HEK293 (cell line): ENCODE results near the gene DYNLRB1.

Experiments used
- BCL11A ChIP-seq: fragments of 450-650 bp; formaldehyde crosslinking; IDR thresholded peaks from 2 replicates; pipeline ENCODE4 v1.5.1; 2016; ENCODE audit warnings: low read depth, missing biosample characterization, missing genetic modification characterization
- CTCF ChIP-seq: fragments of 450-650 bp; formaldehyde crosslinking; IDR thresholded peaks from 2 replicates; pipeline ENCODE4 v1.5.1; 2016; ENCODE audit warnings: missing biosample characterization, missing genetic modification characterization
- EGR2 ChIP-seq: fragments of 450-650 bp; formaldehyde crosslinking; IDR thresholded peaks from 2 replicates; pipeline ENCODE4 v1.5.1; 2016; ENCODE audit warnings: low read depth, missing biosample characterization, missing genetic modification characterization
- FEZF1 ChIP-seq: fragments of 450-650 bp; formaldehyde crosslinking; IDR thresholded peaks from 2 replicates; pipeline ENCODE4 v1.5.1; 2016; ENCODE audit warnings: missing biosample characterization, missing genetic modification characterization
- GFI1B ChIP-seq: fragments of 450-650 bp; formaldehyde crosslinking; IDR thresholded peaks from 2 replicates; pipeline ENCODE4 v1.5.1; 2016; ENCODE audit warnings: missing biosample characterization, missing genetic modification characterization
- RBAK ChIP-seq: fragments of 450-650 bp; formaldehyde crosslinking; IDR thresholded peaks from 2 replicates; pipeline ENCODE4 v1.5.1; 2016; ENCODE audit warnings: missing biosample characterization, missing genetic modification characterization
- SCRT1 ChIP-seq: fragments of 450-650 bp; formaldehyde crosslinking; IDR thresholded peaks from 2 replicates; pipeline ENCODE4 v1.5.1; 2016; ENCODE audit warnings: missing biosample characterization, missing genetic modification characterization, borderline replicate concordance
- SCRT2 ChIP-seq: fragments of 450-650 bp; formaldehyde crosslinking; IDR thresholded peaks from 2 replicates; pipeline ENCODE4 v1.5.1; 2016; ENCODE audit warnings: missing biosample characterization, missing genetic modification characterization
- SETDB1 ChIP-seq: IDR thresholded peaks from one replicate; pipeline ENCODE4 v1.6.1; 2017; ENCODE audit warnings: mild to moderate bottlenecking, low read length, moderate library complexity, mixed read lengths; ENCODE audit not compliant: insufficient read length
- ZBTB11 ChIP-seq: fragments of 450-650 bp; formaldehyde crosslinking; conservative IDR thresholded peaks from 2 replicates; pipeline ENCODE4 v1.5.1; 2016; ENCODE audit warnings: low read depth, missing biosample characterization, missing genetic modification characterization
- ZBTB20 ChIP-seq: fragments of 450-650 bp; formaldehyde crosslinking; IDR thresholded peaks from 2 replicates; pipeline ENCODE4 v1.5.1; 2016; ENCODE audit warnings: missing biosample characterization, missing genetic modification characterization
- ZBTB21 ChIP-seq: fragments of 450-650 bp; formaldehyde crosslinking; IDR thresholded peaks from 2 replicates; pipeline ENCODE4 v1.5.1; 2017; ENCODE audit warnings: missing biosample characterization, missing genetic modification characterization
- ZIC2 ChIP-seq: fragments of 450-650 bp; formaldehyde crosslinking; IDR thresholded peaks from 2 replicates; pipeline ENCODE4 v1.5.1; 2016; ENCODE audit warnings: missing biosample characterization, missing genetic modification characterization
- ZNF121 ChIP-seq: fragments of 450-650 bp; formaldehyde crosslinking; IDR thresholded peaks from 2 replicates; pipeline ENCODE4 v1.5.1; 2016; ENCODE audit warnings: missing biosample characterization, missing genetic modification characterization
- ZNF140 ChIP-seq: fragments of 450-650 bp; formaldehyde crosslinking; IDR thresholded peaks from 2 replicates; pipeline ENCODE4 v1.5.1; 2016; ENCODE audit warnings: missing biosample characterization, missing genetic modification characterization
- ZNF2 ChIP-seq: fragments of 450-650 bp; formaldehyde crosslinking; IDR thresholded peaks from 2 replicates; pipeline ENCODE4 v1.5.1; 2016; ENCODE audit warnings: missing biosample characterization, missing genetic modification characterization
- ZNF202 ChIP-seq: fragments of 450-650 bp; formaldehyde crosslinking; IDR thresholded peaks from 2 replicates; pipeline ENCODE4 v1.5.1; 2016; ENCODE audit warnings: missing biosample characterization, missing genetic modification characterization, borderline replicate concordance
- ZNF239 ChIP-seq: fragments of 450-650 bp; formaldehyde crosslinking; IDR thresholded peaks from 2 replicates; pipeline ENCODE4 v1.5.1; 2016; ENCODE audit warnings: missing biosample characterization, missing genetic modification characterization
- ZNF248 ChIP-seq: fragments of 450-650 bp; formaldehyde crosslinking; IDR thresholded peaks from 2 replicates; pipeline ENCODE4 v1.5.1; 2017; ENCODE audit warnings: missing biosample characterization, missing genetic modification characterization
- ZNF311 ChIP-seq: fragments of 450-650 bp; formaldehyde crosslinking; IDR thresholded peaks from 2 replicates; pipeline ENCODE4 v1.5.1; 2017; ENCODE audit warnings: missing biosample characterization, missing genetic modification characterization, borderline replicate concordance
- ZNF324 ChIP-seq: fragments of 450-650 bp; formaldehyde crosslinking; IDR thresholded peaks from 2 replicates; pipeline ENCODE4 v1.5.1; 2016; ENCODE audit warnings: missing biosample characterization, missing genetic modification characterization
- ZNF398 ChIP-seq: fragments of 450-650 bp; formaldehyde crosslinking; IDR thresholded peaks from 2 replicates; pipeline ENCODE4 v1.5.1; 2017; ENCODE audit warnings: missing biosample characterization, missing genetic modification characterization
- ZNF423 ChIP-seq: fragments of 450-650 bp; formaldehyde crosslinking; IDR thresholded peaks from 2 replicates; pipeline ENCODE4 v1.5.1; 2016; ENCODE audit warnings: missing biosample characterization, missing genetic modification characterization
- ZNF521 ChIP-seq: fragments of 450-650 bp; formaldehyde crosslinking; IDR thresholded peaks from 2 replicates; pipeline ENCODE4 v1.5.1; 2017; ENCODE audit warnings: missing biosample characterization, mild to moderate bottlenecking, missing genetic modification characterization
- ZNF529 ChIP-seq: fragments of 450-650 bp; formaldehyde crosslinking; IDR thresholded peaks from 2 replicates; pipeline ENCODE4 v1.5.1; 2017; ENCODE audit warnings: missing genetic modification characterization, missing biosample characterization; ENCODE audit not compliant: insufficient replicate concordance
- ZNF530 ChIP-seq: fragments of 450-650 bp; formaldehyde crosslinking; IDR thresholded peaks from 2 replicates; pipeline ENCODE4 v1.5.1; 2016; ENCODE audit warnings: low read depth, missing biosample characterization, missing genetic modification characterization
- ZNF558 ChIP-seq: fragments of 450-650 bp; formaldehyde crosslinking; IDR thresholded peaks from 2 replicates; pipeline ENCODE4 v1.5.1; 2016; ENCODE audit warnings: missing biosample characterization, missing genetic modification characterization
- ZNF610 ChIP-seq: fragments of 450-650 bp; formaldehyde crosslinking; IDR thresholded peaks from 2 replicates; pipeline ENCODE4 v1.5.1; 2016; ENCODE audit warnings: missing biosample characterization, missing genetic modification characterization, borderline replicate concordance
- ZNF645 ChIP-seq: fragments of 450-650 bp; formaldehyde crosslinking; IDR thresholded peaks from 2 replicates; pipeline ENCODE4; 2016; ENCODE audit warnings: missing biosample characterization, missing genetic modification characterization
- ZNF660 ChIP-seq: fragments of 450-650 bp; IDR thresholded peaks from 2 replicates; pipeline ENCODE4 v1.5.1; 2018; ENCODE audit warnings: missing biosample characterization, mild to moderate bottlenecking, missing genetic modification characterization
- ZNF785 ChIP-seq: fragments of 450-650 bp; formaldehyde crosslinking; IDR thresholded peaks from 2 replicates; pipeline ENCODE4 v1.5.1; 2016; ENCODE audit warnings: missing biosample characterization, missing genetic modification characterization
- ZNF830 ChIP-seq: fragments of 450-650 bp; IDR thresholded peaks from 2 replicates; pipeline ENCODE4 v1.5.0; 2018; ENCODE audit warnings: missing biosample characterization, missing genetic modification characterization, low read depth, mild to moderate bottlenecking, moderate library complexity
- ZNF843 ChIP-seq: fragments of 450-650 bp; formaldehyde crosslinking; IDR thresholded peaks from 2 replicates; pipeline ENCODE4 v1.5.1; 2016; ENCODE audit warnings: missing biosample characterization, missing genetic modification characterization
- ZXDB ChIP-seq: fragments of 450-650 bp; formaldehyde crosslinking; IDR thresholded peaks from 2 replicates; pipeline ENCODE4 v1.5.1; 2016; ENCODE audit warnings: missing biosample characterization, missing genetic modification characterization

The DYNLRB1 gene

GRCh38 chr20:34525709-34526416 lies 9.6 kb downstream of the DYNLRB1 start (continued):
- TF ChIP-seq ZNF398 (peak; percentile 32; the same call in 1 of the 2 replicates), ZBTB11 (tag by site-specific recombination) (no peak), GFI1B (tag by site-specific recombination) (no peak), SETDB1 (no peak), ZNF645 (tag by site-specific recombination) (no peak), ZNF521 (tag by site-specific recombination) (no peak), ZNF2 (no peak; the same call in 1 of the 2 replicates), ZNF311 (tag by site-specific recombination) (no peak), ZNF843 (tag by site-specific recombination) (no peak), SCRT1 (no peak), ZNF423 (tag by site-specific recombination) (no peak), EGR2 (peak; percentile 73; the same call in 1 of the 2 replicates), ZNF202 (no peak), ZNF558 (no peak), FEZF1 (no peak), ZIC2 (no peak), ZXDB (tag by site-specific recombination) (0 out of 2 replicates have a peak, but pooled peaks have one; percentile 32), ZNF121 (tag by site-specific recombination) (no peak), ZNF140 (tag by site-specific recombination) (no peak), ZNF239 (no peak; the same call in 1 of the 2 replicates), ZNF660 (tag by site-specific recombination) (no peak), BCL11A (tag by site-specific recombination) (peak; percentile 41; the same call in 1 of the 2 replicates), ZNF324 (tag by site-specific recombination) (no peak), ZBTB21 (tag by site-specific recombination) (no peak), ZNF530 (tag by site-specific recombination) (no peak), ZBTB20 (peak; percentile 30; the same call in 1 of the 2 replicates), ZNF248 (tag by site-specific recombination) (no peak), SCRT2 (tag by site-specific recombination) (peak; percentile 45; the same call in 1 of the 2 replicates), ZNF529 (tag by site-specific recombination) (no peak), ZNF610 (tag by site-specific recombination) (no peak), ZNF830 (tag by site-specific recombination) (no peak), CTCF (no peak), ZNF785 (tag by site-specific recombination) (no peak), RBAK (tag by site-specific recombination) (no peak)
